H9 (cell line): Measurements from ENCODE around the gene ATG9B. TPM values are rescaled to one million over a fixed set of nuclear protein-coding genes. Genes with fewer than 3 reads are reported as not detected.

Experiments
- DNase-seq: peaks from one replicate; pipeline ENCODE4 v3.0.0-alpha.2; 2017
- H2AFZ ChIP-seq: one replicate; pipeline ENCODE4 v1.6.1; 2013; ENCODE audit warnings: mild to moderate bottlenecking, low read length, control low read depth, moderate library complexity
- H2AK5ac ChIP-seq: 2 replicates; pipeline ENCODE4 v1.6.1; 2013; ENCODE audit warnings: low read length, control low read depth, mixed read lengths; ENCODE audit not compliant: insufficient read length
- H2BK120ac ChIP-seq: one replicate; pipeline ENCODE4 v1.6.1; 2013; ENCODE audit warnings: low read depth, mild to moderate bottlenecking, low read length, control low read depth, inconsistent platforms; ENCODE audit not compliant: poor library complexity, severe bottlenecking
- H2BK12ac ChIP-seq: 2 replicates; pipeline ENCODE4 v1.6.1; 2013; ENCODE audit warnings: low read length, control low read depth, mixed read lengths, low read depth; ENCODE audit not compliant: insufficient read length
- H2BK15ac ChIP-seq: 2 replicates; pipeline ENCODE4 v1.6.1; 2013; ENCODE audit warnings: low read depth, low read length, control low read depth
- H2BK20ac ChIP-seq: one replicate; pipeline ENCODE4 v1.6.1; 2013; ENCODE audit warnings: low read depth, mild to moderate bottlenecking, low read length, control low read depth, inconsistent platforms; ENCODE audit not compliant: poor library complexity, severe bottlenecking
- H2BK5ac ChIP-seq: 2 replicates; pipeline ENCODE4 v1.6.1; 2013; ENCODE audit warnings: low read length, control low read depth, mixed read lengths; ENCODE audit not compliant: insufficient read length
- H3K14ac ChIP-seq: 2 replicates; pipeline ENCODE4 v1.6.1; 2013; ENCODE audit warnings: low read length, control low read depth; ENCODE audit not compliant: insufficient read depth
- H3K18ac ChIP-seq: 2 replicates; pipeline ENCODE4 v1.6.1; 2013; ENCODE audit warnings: low read depth, mild to moderate bottlenecking, mixed read lengths, low read length, control low read depth; ENCODE audit not compliant: insufficient read length
- H3K23ac ChIP-seq: 2 replicates; pipeline ENCODE4 v1.6.1; 2013; ENCODE audit warnings: low read length, control low read depth, mixed read lengths, low read depth; ENCODE audit not compliant: insufficient read length
- H3K23me2 ChIP-seq: 2 replicates; pipeline ENCODE4 v1.6.1; 2013; ENCODE audit warnings: low read depth, mild to moderate bottlenecking, mixed read lengths, low read length, control low read depth; ENCODE audit not compliant: insufficient read length, poor library complexity, severe bottlenecking
- H3K27ac ChIP-seq: 2 replicates; pipeline ENCODE4 v1.5.1; 2013; ENCODE audit warnings: low read length, control low read depth, mixed read lengths, low read depth; ENCODE audit not compliant: insufficient read length
- H3K27me3 ChIP-seq: 2 replicates; pipeline ENCODE4 v1.6.1; 2013; ENCODE audit warnings: low read length, control low read depth, inconsistent platforms; ENCODE audit not compliant: insufficient read depth
- H3K4ac ChIP-seq: 2 replicates; pipeline ENCODE4 v1.6.1; 2013; ENCODE audit warnings: low read depth, mild to moderate bottlenecking, control low read depth, inconsistent platforms, low read length, moderate library complexity
- H3K4me1 ChIP-seq: 2 replicates; pipeline ENCODE4 v1.6.1; 2013; ENCODE audit warnings: low read length, control low read depth, inconsistent platforms; ENCODE audit not compliant: insufficient read depth
- H3K4me2 ChIP-seq: 2 replicates; pipeline ENCODE4 v1.6.1; 2013; ENCODE audit warnings: low read length, control low read depth, mixed read lengths; ENCODE audit not compliant: insufficient read length, insufficient read depth
- H3K56ac ChIP-seq: 2 replicates; pipeline ENCODE4 v1.6.1; 2013; ENCODE audit warnings: low read depth, mild to moderate bottlenecking, mixed read lengths, low read length, control low read depth; ENCODE audit not compliant: insufficient read length
- H3K79me1 ChIP-seq: 2 replicates; pipeline ENCODE4 v1.6.1; 2013; ENCODE audit warnings: low read depth, mild to moderate bottlenecking, moderate library complexity, low read length, control low read depth, inconsistent platforms; ENCODE audit not compliant: insufficient read depth, poor library complexity, severe bottlenecking
- H3K79me2 ChIP-seq: 2 replicates; pipeline ENCODE4 v1.6.1; 2013; ENCODE audit warnings: low read length, control low read depth, inconsistent platforms; ENCODE audit not compliant: insufficient read depth
- H3K9ac ChIP-seq: 2 replicates; pipeline ENCODE4 v1.6.1; 2013; ENCODE audit warnings: low read length, control low read depth, mixed read lengths; ENCODE audit not compliant: insufficient read length; ENCODE audit errors: extremely low read depth
- H3K9me3 ChIP-seq: one replicate; pipeline ENCODE4 v1.6.1; 2013; ENCODE audit warnings: low read depth, low read length, inconsistent platforms; ENCODE audit not compliant: control insufficient read depth
- H3T11ph ChIP-seq: one replicate; pipeline ENCODE4 v1.6.1; 2013; ENCODE audit warnings: mild to moderate bottlenecking, low read length, control low read depth, inconsistent platforms
- H4K20me1 ChIP-seq: one replicate; pipeline ENCODE4 v1.6.1; 2013; ENCODE audit not compliant: control insufficient read depth, insufficient read length, insufficient read depth
- H4K5ac ChIP-seq: 2 replicates; pipeline ENCODE4 v1.6.1; 2013; ENCODE audit warnings: low read depth, mild to moderate bottlenecking, mixed read lengths, low read length, control low read depth; ENCODE audit not compliant: insufficient read length
- H4K8ac ChIP-seq: replicated peaks from 2 replicates; pipeline ENCODE4 v1.6.1; 2013; ENCODE audit warnings: low read length, control low read depth, mixed read lengths, low read depth; ENCODE audit not compliant: insufficient read length
- H4K91ac ChIP-seq: 2 replicates; pipeline ENCODE4 v1.6.1; 2013; ENCODE audit warnings: low read depth, mild to moderate bottlenecking, moderate library complexity, mixed read lengths, low read length, control low read depth; ENCODE audit not compliant: insufficient read length
- H3K27ac Mint-ChIP-seq, 3 experiments: 2 replicates in 2 of 3; 3 replicates in 1 of 3; pipeline ENCODE4 v1.8.0; 2020 to 2021; ENCODE audit warnings: mixed read lengths in 3 of 3, mild to moderate bottlenecking in 1 of 3, moderate library complexity in 1 of 3
- H3K27me3 Mint-ChIP-seq: 2 replicates; pipeline ENCODE4 v1.8.0; 2021; ENCODE audit warnings: low read depth, mild to moderate bottlenecking, moderate library complexity, mixed read lengths
- H3K36me3 Mint-ChIP-seq, 3 experiments: 2 replicates in 2 of 3; 3 replicates in 1 of 3; pipeline ENCODE4 v1.8.0; 2020 to 2021; ENCODE audit warnings: low read depth in 3 of 3, mixed read lengths in 3 of 3; ENCODE audit not compliant: insufficient read depth in 1 of 3
- H3K4me1 Mint-ChIP-seq, 2 experiments: 2 replicates each; pipeline ENCODE4 v1.8.0; 2020; ENCODE audit warnings: mixed read lengths in 2 of 2
- H3K4me3 Mint-ChIP-seq, 2 experiments: 2 replicates in 1 of 2; 3 replicates in 1 of 2; pipeline ENCODE4 v1.8.0; 2020 to 2021; ENCODE audit warnings: mild to moderate bottlenecking in 2 of 2, mixed read lengths in 2 of 2, moderate library complexity in 1 of 2
- H3K9me3 Mint-ChIP-seq, 2 experiments: 2 replicates in 1 of 2; 3 replicates in 1 of 2; pipeline ENCODE4 v1.8.0; 2020; ENCODE audit warnings: mild to moderate bottlenecking in 2 of 2, mixed read lengths in 2 of 2, moderate library complexity in 1 of 2
- WGBS: extraction: QIAGEN DNeasy Blood & Tissue Kit; methylation state at CpG from one replicate; pipeline ENCODE4 v1.1.7; 2013; ENCODE audit warnings: missing lambda C conversion rate, low lambda C conversion rate, mixed read lengths; ENCODE audit not compliant: insufficient read length; ENCODE audit errors: extremely low coverage; 5-methylcytosine and 5-hydroxymethylcytosine counted together
- total RNA-seq: library from RNA; stranded (reverse); gene quantifications from 2 replicates; pipeline ENCODE4 v1.2.1, GENCODE V29; 2021
- TF ChIP-seq, protein P1 (sequence below): fragments of 200-600 bp; sonication (generic); conservative IDR thresholded peaks from 3 replicates; pipeline ENCODE4 v1.8.0; 2021; ENCODE audit warnings: antibody characterized with exemption, mild to moderate bottlenecking

The ATG9B gene
- total RNA-seq, 1 experiment from 2014 or later = 1.5 TPM

DNA sequence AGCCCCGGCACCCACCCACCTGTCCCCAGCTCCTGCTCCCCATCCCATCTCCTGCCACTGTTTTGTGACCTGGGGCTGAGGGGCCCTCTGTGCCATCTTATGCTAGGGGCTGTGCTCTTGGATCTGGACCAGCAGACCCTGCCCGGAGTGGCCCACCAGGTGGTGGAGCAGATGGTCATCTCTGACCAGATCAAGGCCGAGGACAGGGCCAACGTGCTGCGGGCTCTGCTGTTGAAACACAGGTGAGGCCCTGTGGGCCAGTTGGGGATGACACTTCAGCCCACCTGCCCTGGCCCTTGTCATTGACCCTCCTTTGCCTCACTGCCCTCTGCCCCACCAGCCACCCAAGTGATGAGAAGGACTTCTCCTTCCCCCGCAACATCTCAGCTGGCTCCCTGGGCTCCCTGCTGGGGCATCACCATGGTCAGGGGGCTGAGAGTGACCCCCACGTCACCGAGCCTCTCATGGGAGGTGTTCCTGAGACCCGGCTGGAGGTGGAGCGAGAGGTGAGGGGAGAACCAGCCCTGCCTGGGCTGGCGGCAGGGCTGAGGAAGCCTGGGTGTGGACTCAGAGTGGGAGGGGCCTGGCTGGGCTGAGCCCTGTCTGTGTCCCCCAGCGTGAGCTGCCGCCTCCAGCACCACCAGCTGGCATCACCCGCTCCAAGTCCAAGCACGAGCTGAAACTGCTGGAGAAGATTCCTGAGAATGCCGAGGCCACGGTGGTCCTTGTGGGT, 45.7 kb upstream of the ATG9B start:
- H3K4ac ChIP-seq = no peak overlapping the region
- no peak overlapping the region for H2BK120ac ChIP-seq
- no peak overlapping the region for H3K4me2 ChIP-seq
- H4K5ac ChIP-seq = no peak overlapping the region
- no peaks in the 10 kb centered on the region for H3K23me2 ChIP-seq
- no peak overlapping the region for H2BK20ac ChIP-seq
- H3K79me1 ChIP-seq = no peaks in the 10 kb centered on the region
- H3K9me3 ChIP-seq = no peaks in the 10 kb centered on the region
- H3K9ac ChIP-seq = no peak overlapping the region
- no CpG with 5 or more reads among the region's 17 CpGs for WGBS
- no peak overlapping the region for H3K27ac ChIP-seq
- no peak overlapping the region for H2BK5ac ChIP-seq
- H3K23ac ChIP-seq = no peak overlapping the region
- Mint-ChIP-seq H3K4me1 (peaks cover 11% of the 10 kb centered on the region in 2 experiments), H3K4me3 (no peak overlapping the region), H3K36me3 (peaks cover 44 to 73% (median 68%) of the 10 kb centered on the region in 3 experiments; a peak in 6 of 7 replicates), H3K9me3 (no peaks in the 10 kb centered on the region; a peak in 1 of 5 replicates), H3K27me3 (no peaks in the 10 kb centered on the region), H3K27ac (peak overlapping the region in 1 of 3 experiments; percentile 70; a peak in 1 of 7 replicates)
- H3K79me2 ChIP-seq = no peaks in the 10 kb centered on the region
- H3K56ac ChIP-seq = no peak overlapping the region
- H3K27me3 ChIP-seq = no peaks in the 10 kb centered on the region
- no peak overlapping the region for H2BK12ac ChIP-seq
- no peak overlapping the region for H2BK15ac ChIP-seq
- TF ChIP-seq, protein P1, sequence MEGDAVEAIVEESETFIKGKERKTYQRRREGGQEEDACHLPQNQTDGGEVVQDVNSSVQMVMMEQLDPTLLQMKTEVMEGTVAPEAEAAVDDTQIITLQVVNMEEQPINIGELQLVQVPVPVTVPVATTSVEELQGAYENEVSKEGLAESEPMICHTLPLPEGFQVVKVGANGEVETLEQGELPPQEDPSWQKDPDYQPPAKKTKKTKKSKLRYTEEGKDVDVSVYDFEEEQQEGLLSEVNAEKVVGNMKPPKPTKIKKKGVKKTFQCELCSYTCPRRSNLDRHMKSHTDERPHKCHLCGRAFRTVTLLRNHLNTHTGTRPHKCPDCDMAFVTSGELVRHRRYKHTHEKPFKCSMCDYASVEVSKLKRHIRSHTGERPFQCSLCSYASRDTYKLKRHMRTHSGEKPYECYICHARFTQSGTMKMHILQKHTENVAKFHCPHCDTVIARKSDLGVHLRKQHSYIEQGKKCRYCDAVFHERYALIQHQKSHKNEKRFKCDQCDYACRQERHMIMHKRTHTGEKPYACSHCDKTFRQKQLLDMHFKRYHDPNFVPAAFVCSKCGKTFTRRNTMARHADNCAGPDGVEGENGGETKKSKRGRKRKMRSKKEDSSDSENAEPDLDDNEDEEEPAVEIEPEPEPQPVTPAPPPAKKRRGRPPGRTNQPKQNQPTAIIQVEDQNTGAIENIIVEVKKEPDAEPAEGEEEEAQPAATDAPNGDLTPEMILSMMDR = no peak
- no peak overlapping the region for H4K91ac ChIP-seq
- no peak overlapping the region for H2AFZ ChIP-seq
- no peak overlapping the region for H4K8ac ChIP-seq
- H3K4me1 ChIP-seq = no peaks in the 10 kb centered on the region; the same call in 1 of the 2 replicates
- no peak overlapping the region for H3K14ac ChIP-seq
- no peak overlapping the region for H2AK5ac ChIP-seq
- no peak for DNase-seq
- H4K20me1 ChIP-seq = no peaks in the 10 kb centered on the region
- no peak overlapping the region for H3T11ph ChIP-seq
- no peak overlapping the region for H3K18ac ChIP-seq
